Aorta (tissue), 5 donors: Measurements from ENCODE around the gene CEND1. TPM values are rescaled to one million over a fixed set of nuclear protein-coding genes. Genes with fewer than 3 reads are reported as not detected.
A peak's percentile ranks its signal among the peaks of the same experiment; 100 is the strongest.

Experiments
- ATAC-seq: fragments of 200-7000 bp; cut with Tn5 transposase; one replicate; pipeline ENCODE4 v1.9.1; 2022; ENCODE audit warnings: moderate library complexity; ENCODE audit not compliant: low FRiP score
- DNase-seq, 2 donors: peaks; one replicate each; pipeline ENCODE4 v3.0.0-alpha.2; 2020
- H3K27ac ChIP-seq, 2 donors: one replicate each; pipeline ENCODE4 v1.5.1; 2013; ENCODE audit warnings: low read length in 2 of 2, mild to moderate bottlenecking in 2 of 2, moderate library complexity in 2 of 2, control low read depth in 1 of 2, inconsistent platforms in 1 of 2, low read depth in 1 of 2
- H3K27me3 ChIP-seq, 2 donors: one replicate each; pipeline ENCODE4 v1.6.1; 2013; ENCODE audit warnings: control low read depth in 1 of 2, low read length in 1 of 2, mild to moderate bottlenecking in 1 of 2, moderate library complexity in 1 of 2; ENCODE audit not compliant: insufficient read depth in 2 of 2, control insufficient read depth in 1 of 2
- H3K36me3 ChIP-seq, 2 donors: one replicate each; pipeline ENCODE4 v1.6.1; 2013; ENCODE audit warnings: control low read depth in 1 of 2, low read length in 1 of 2, mild to moderate bottlenecking in 1 of 2; ENCODE audit not compliant: insufficient read depth in 2 of 2, control insufficient read depth in 1 of 2
- H3K4me1 ChIP-seq, 2 donors: one replicate each; pipeline ENCODE4 v1.6.1; 2013; ENCODE audit warnings: low read length in 2 of 2, control low read depth in 1 of 2, mild to moderate bottlenecking in 1 of 2, moderate library complexity in 1 of 2; ENCODE audit not compliant: insufficient read depth in 2 of 2, control insufficient read depth in 1 of 2
- H3K4me3 ChIP-seq, 2 donors: one replicate each; pipeline ENCODE4 v1.5.1; 2013; ENCODE audit warnings: low read length in 2 of 2, control low read depth in 1 of 2, mild to moderate bottlenecking in 1 of 2
- H3K9me3 ChIP-seq: one replicate; pipeline ENCODE4 v1.6.1; 2013; ENCODE audit warnings: mild to moderate bottlenecking, low read length; ENCODE audit not compliant: control insufficient read depth
- whole genome bisulfite sequencing, 2 donors: extraction: QIAGEN DNeasy Blood & Tissue Kit; methylation state at CpG; one replicate each; pipeline ENCODE4 v1.1.7; 2013; 5-methylcytosine and 5-hydroxymethylcytosine counted together
- intact Hi-C, 2 donors: fragments of 100-400 bp; cut with DNase I; formaldehyde crosslinking; loops; one replicate each; pipeline versions ENCODE4 v1.14.2 to v1.15.0; 2022
- polyA plus RNA-seq, 2 donors: library from polyadenylated mRNA; stranded (reverse); fragments of 200-250 nt; gene quantifications; one replicate each; pipeline ENCODE4 v1.2.3, GENCODE V29; 2013
- total RNA-seq, 2 donors: library from RNA; stranded (reverse); fragmentation: NEBNext Ultra II Directional; extraction: Animal tissue kit (Norgen Biotek cat#: 25700); gene quantifications; one replicate each; pipeline ENCODE4 v1.2.1, GENCODE V29; 2021
- donor health status: healthy with polysubstance abuse.
- donor health status: Bipolar disorder and iron deficiency.
- donor health status: DM: no; HTN: no; CAD: no.
- donor health status: DM: no; HTN: no; CAD: no.
- donor health status: DM: yes; HTN: yes; CAD: no.

CEND1 gene
- total and polyA plus RNA-seq, 4 donors = 0.10 TPM; not detected in 3

GRCh38 chr11:770642-771616 lies 19.0 kb downstream of the CEND1 start:
- Histone ChIP-seq H3K4me1 (no peaks in the 10 kb centered on the region), H3K4me3 (no peak overlapping the region), H3K27me3 (no peaks in the 10 kb centered on the region), H3K9me3 (no peaks in the 10 kb centered on the region), H3K27ac (no peak overlapping the region), H3K36me3 (peaks cover 0 to 1% of the 10 kb centered on the region in 2 donors)
- DNase-seq (peak; percentile 45 to 74), ATAC-seq (no peak)
- WGBS, 2 donors = 88 to 89% methylated on average over 32 of the region's 32 CpGs
- intact Hi-C loops = loop anchor here in 1 of 2 donors (10.0 kb wide), 1 partner anchor 216 kb away; no protein-coding TSS in a partner anchor

GRCh38 chr11:769887-770641 lies 19.8 kb downstream of the CEND1 start:
- DNase-seq (peak in 1 of 2 donors; percentile 39), ATAC-seq (no peak)
- H3K27me3 ChIP-seq = no peaks in the 10 kb centered on the region
- no peak overlapping the region for H3K27ac ChIP-seq
- intact Hi-C loops = loop anchor here in 1 of 2 donors (10.0 kb wide), 1 partner anchor 215 kb away; no protein-coding TSS in a partner anchor
- no peak overlapping the region for H3K4me3 ChIP-seq
- 86 to 90% methylated on average over 23 of the region's 23 CpGs for WGBS, 2 donors
- no peaks in the 10 kb centered on the region for H3K9me3 ChIP-seq
- peaks cover 0 to 1% of the 10 kb centered on the region in 2 donors for H3K36me3 ChIP-seq
- no peaks in the 10 kb centered on the region for H3K4me1 ChIP-seq

- Histone ChIP-seq H3K4me3 (no peak overlapping the region), H3K27me3 (no peaks in the 10 kb centered on the region), H3K27ac (no peak overlapping the region), H3K4me1 (no peaks in the 10 kb centered on the region), H3K9me3 (no peaks in the 10 kb centered on the region), H3K36me3 (peaks cover 0 to 3% of the 10 kb centered on the region in 2 donors)
- DNase-seq (no peak), ATAC-seq (no peak)
- 90 to 93% methylated on average over 11 of the region's 11 CpGs for WGBS, 2 donors
- intact Hi-C loops = no loop called here
Measured at GRCh38 chr11:767238-767637, 22.7 kb downstream of the CEND1 start.

- intact Hi-C loops = no loop called here
- no peaks in the 10 kb centered on the region for H3K9me3 ChIP-seq
- ATAC-seq (no peak), DNase-seq (no peak)
- 91 to 95% methylated on average over 2 of the region's 2 CpGs for WGBS, 2 donors
- H3K4me3 ChIP-seq = no peak overlapping the region
- H3K27ac ChIP-seq = no peak overlapping the region
- no peaks in the 10 kb centered on the region for H3K4me1 ChIP-seq
- no peaks in the 10 kb centered on the region for H3K27me3 ChIP-seq
- peaks cover 0 to 3% of the 10 kb centered on the region in 2 donors for H3K36me3 ChIP-seq
Measured at GRCh38 chr11:766936-767210, 23.0 kb downstream of the CEND1 start.

- H3K36me3 ChIP-seq = peaks cover 0 to 3% of the 10 kb centered on the region in 2 donors
- intact Hi-C loops = no loop called here
- no peaks in the 10 kb centered on the region for H3K4me1 ChIP-seq
- no peak overlapping the region for H3K4me3 ChIP-seq
- 72 to 75% methylated on average over 11 of the region's 11 CpGs for WGBS, 2 donors
- DNase-seq = no peak
- no peak overlapping the region for H3K27ac ChIP-seq
- H3K27me3 ChIP-seq = no peaks in the 10 kb centered on the region
- ATAC-seq = no peak
- H3K9me3 ChIP-seq = no peaks in the 10 kb centered on the region
Measured at GRCh38 chr11:766106-766935, 23.6 kb downstream of the CEND1 start.

- Histone ChIP-seq H3K9me3 (no peaks in the 10 kb centered on the region), H3K27ac (no peak overlapping the region), H3K36me3 (peaks cover 0 to 3% of the 10 kb centered on the region in 2 donors), H3K4me3 (no peak overlapping the region), H3K4me1 (no peaks in the 10 kb centered on the region), H3K27me3 (no peaks in the 10 kb centered on the region)
- 94 to 99% methylated on average over 8 of the region's 8 CpGs for WGBS, 2 donors
- intact Hi-C loops = no loop called here
- DNase-seq (no peak), ATAC-seq (no peak)
Measured at GRCh38 chr11:765802-766091, 24.1 kb downstream of the CEND1 start.

GRCh38 chr11:765025-765801 lies 24.7 kb downstream of the CEND1 start:
- 66 to 72% methylated on average over 19 of the region's 19 CpGs for WGBS, 2 donors
- ATAC-seq (peak; percentile 62), DNase-seq (peak in 1 of 2 donors; percentile 82)
- H3K4me3 ChIP-seq = no peak overlapping the region
- no peaks in the 10 kb centered on the region for H3K27me3 ChIP-seq
- no peak overlapping the region for H3K27ac ChIP-seq
- intact Hi-C loops = no loop called here
- H3K36me3 ChIP-seq = peaks cover 3 to 4% of the 10 kb centered on the region in 2 donors
- H3K4me1 ChIP-seq = no peaks in the 10 kb centered on the region
- H3K9me3 ChIP-seq = no peaks in the 10 kb centered on the region
